Heart left ventricle (tissue), 16 donors: ENCODE data around the gene ATXN1. TPM values are rescaled to one million over a fixed set of nuclear protein-coding genes. Genes with fewer than 3 reads are reported as not detected.

ENCODE experiments used
- ATAC-seq, 4 donors: fragments of 200-7000 bp; cut with Tn5 transposase; one replicate each; pipeline ENCODE4 v1.9.1; 2020 to 2022; ENCODE audit warnings: moderate library complexity in 4 of 4, mild to moderate bottlenecking in 3 of 4, moderate number of reproducible peaks in 1 of 4
- DNase-seq, 5 donors: peaks; one replicate each; pipeline ENCODE4 v3.0.0-alpha.2; 2020
- H3K27ac ChIP-seq, 12 donors: fragments of 200-600 bp; sonication (generic) in 4 of 12; one replicate each; pipeline versions ENCODE4 v1.5.0 to v1.8.0; 2016 to 2022; ENCODE audit warnings: mild to moderate bottlenecking in 2 of 12
- H3K27me3 ChIP-seq, 9 donors: fragments of 200-600 bp; sonication (generic) in 2 of 9; one replicate each; pipeline versions ENCODE4 v1.5.1 to v1.8.0; 2016 to 2022; ENCODE audit warnings: mild to moderate bottlenecking in 3 of 9
- H3K36me3 ChIP-seq, 9 donors: fragments of 200-600 bp; sonication (generic) in 2 of 9; one replicate each; pipeline versions ENCODE4 v1.5.0 to v1.8.0; 2018 to 2022; ENCODE audit warnings: mild to moderate bottlenecking in 2 of 9
- H3K4me1 ChIP-seq, 12 donors: fragments of 200-600 bp; sonication (generic) in 4 of 12; one replicate each; pipeline versions ENCODE4 v1.5.0 to v1.8.0; 2016 to 2022; ENCODE audit warnings: mild to moderate bottlenecking in 3 of 12
- H3K4me3 ChIP-seq, 12 donors: fragments of 200-600 bp; sonication (generic) in 4 of 12; one replicate each; pipeline versions ENCODE4 v1.5.0 to v1.8.0; 2017 to 2022; ENCODE audit warnings: mild to moderate bottlenecking in 9 of 12, moderate library complexity in 4 of 12
- H3K9me3 ChIP-seq, 12 donors: fragments of 200-600 bp; sonication (generic) in 4 of 12; one replicate each; pipeline versions ENCODE4 v1.5.0 to v1.8.0; 2016 to 2022; ENCODE audit warnings: mild to moderate bottlenecking in 1 of 12
- POLR2A ChIP-seq, 2 donors: fragments of 450-650 bp; IDR thresholded peaks; one replicate each; pipeline ENCODE4 v1.6.1; 2017; ENCODE audit warnings: antibody characterized with exemption in 2 of 2, mild to moderate bottlenecking in 2 of 2, moderate library complexity in 2 of 2
- WGBS, 4 donors: extraction: QIAGEN DNeasy Blood & Tissue Kit in 2 of 4; methylation state at CpG; one replicate each; pipeline versions ENCODE4 v1.1.5 to v1.1.7; 2013 to 2018; 5-methylcytosine and 5-hydroxymethylcytosine counted together
- intact Hi-C, 10 donors: fragments of 100-400 bp; cut with DNase I; formaldehyde crosslinking; loops; one replicate each; pipeline versions ENCODE4 v1.11.1 to v1.14.2; 2022
- polyA plus RNA-seq, 2 donors: library from polyadenylated mRNA; stranded (reverse); fragments of 200-250 nt; gene quantifications; one replicate each; pipeline ENCODE4 v1.2.3, GENCODE V29; 2013
- total RNA-seq, 9 donors: library from RNA; depleted of rRNA in 2 of 9; stranded (reverse); fragments of >200 nt in 2 of 9; fragmentation: NEBNext Ultra II Directional in 3 of 9; extraction: Animal tissue kit (Norgen Biotek cat#: 25700) in 3 of 9; gene quantifications; one replicate each; pipeline versions ENCODE4 v1.1.0 to v1.2.4, GENCODE V29; 2016 to 2023
- TF ChIP-seq, protein P1 (sequence below), 12 donors: fragments of 200-600 bp; sonication (generic) in 4 of 12; IDR thresholded peaks; one replicate each; pipeline versions ENCODE4 v1.5.0 to v1.8.0; 2018 to 2022; ENCODE audit warnings: antibody characterized with exemption in 12 of 12, mild to moderate bottlenecking in 5 of 12
- donor health status: ischemic (EF 13 %, LVEDD 7.1; RV severe dilation, severe dysfunction).
- donor health status: healthy with polysubstance abuse.
- donor health status: DM: no; HTN: yes; CAD: no.
- donor health status: DM: no; HTN: no; CAD: no.
- donor health status: ischemic (EF 25% LVEDD 6.9; RV normal size, moderate dysfunction).
- donor health status: ischemic (EF 25% LVEDD 5.7; RV mildly dilated, moderate dysfunction).
- donor health status: healthy.
- donor health status: DM: yes; HTN: yes; CAD: no.
- donor health status: ischemic (EF 35%, LVEDD 5.7; RV mildly dilated, moderate dysfunction).
- donor health status: nonischemic (EF 11% LVEDD 7.7; RV severe dilation, severe dysfunction).
- donor health status: DM: yes; HTN: yes; CAD: no.
- donor health status: PGD.
- donor health status: ischemic (EF 29% LVEDD 5.4; RV normal size, mild dysfunction).
- donor health status: nonischemic (EF 23%, LVEDD 6.1; RV moderate dilation, normal function).

Gene ATXN1
- total and polyA plus RNA-seq, 11 donors: 8.7 to 51.8 (median 36.0) TPM

- H3K4me1 ChIP-seq: peaks cover 0 to 10% (median 2%) of the 10 kb centered on the region in 12 donors
- H3K27ac ChIP-seq: no peak overlapping the region
- peaks cover 0 to 2% (median 0%) of the 10 kb centered on the region in 9 donors for H3K36me3 ChIP-seq
- TF ChIP-seq, protein P1, sequence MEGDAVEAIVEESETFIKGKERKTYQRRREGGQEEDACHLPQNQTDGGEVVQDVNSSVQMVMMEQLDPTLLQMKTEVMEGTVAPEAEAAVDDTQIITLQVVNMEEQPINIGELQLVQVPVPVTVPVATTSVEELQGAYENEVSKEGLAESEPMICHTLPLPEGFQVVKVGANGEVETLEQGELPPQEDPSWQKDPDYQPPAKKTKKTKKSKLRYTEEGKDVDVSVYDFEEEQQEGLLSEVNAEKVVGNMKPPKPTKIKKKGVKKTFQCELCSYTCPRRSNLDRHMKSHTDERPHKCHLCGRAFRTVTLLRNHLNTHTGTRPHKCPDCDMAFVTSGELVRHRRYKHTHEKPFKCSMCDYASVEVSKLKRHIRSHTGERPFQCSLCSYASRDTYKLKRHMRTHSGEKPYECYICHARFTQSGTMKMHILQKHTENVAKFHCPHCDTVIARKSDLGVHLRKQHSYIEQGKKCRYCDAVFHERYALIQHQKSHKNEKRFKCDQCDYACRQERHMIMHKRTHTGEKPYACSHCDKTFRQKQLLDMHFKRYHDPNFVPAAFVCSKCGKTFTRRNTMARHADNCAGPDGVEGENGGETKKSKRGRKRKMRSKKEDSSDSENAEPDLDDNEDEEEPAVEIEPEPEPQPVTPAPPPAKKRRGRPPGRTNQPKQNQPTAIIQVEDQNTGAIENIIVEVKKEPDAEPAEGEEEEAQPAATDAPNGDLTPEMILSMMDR (IDR thresholded peaks at IDR 0.05): no peak
- no peak for TF ChIP-seq POLR2A (IDR thresholded peaks at IDR 0.05)
- ATAC-seq (no peak), DNase-seq (no peak)
- no peaks in the 10 kb centered on the region for H3K9me3 ChIP-seq
- intact Hi-C loops: no loop called here
- no peak overlapping the region for H3K4me3 ChIP-seq
- no peaks in the 10 kb centered on the region for H3K27me3 ChIP-seq
- WGBS, 4 donors: 89 to 100% (median 94%) methylated on average over 1 of the region's 1 CpG
Observed at GRCh38 chr6:16570946-16571345, 190.3 kb downstream of the ATXN1 start.

DNA sequence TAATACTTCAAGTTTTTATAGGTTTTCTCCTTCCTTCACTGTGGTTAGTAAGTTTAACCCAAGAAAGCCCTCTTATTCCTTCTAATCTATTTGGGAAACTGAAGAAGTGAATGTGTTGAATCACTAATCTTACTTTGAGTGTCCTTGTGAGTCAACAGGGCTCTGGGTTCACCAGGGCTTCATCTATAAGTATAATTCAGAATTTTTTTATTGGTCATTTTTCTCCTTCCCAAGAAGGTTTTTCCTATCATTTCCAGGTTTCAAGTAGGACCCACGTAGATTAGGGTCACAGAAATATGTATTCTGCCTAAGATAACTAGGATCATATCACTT, 191.1 kb downstream of the ATXN1 start:
- intact Hi-C loops: no loop called here
- no peaks in the 10 kb centered on the region for H3K27me3 ChIP-seq
- no peak for TF ChIP-seq POLR2A (IDR thresholded peaks at IDR 0.05)
- TF ChIP-seq, protein P1 (IDR thresholded peaks at IDR 0.05): no peak
- DNase-seq (no peak), ATAC-seq (no peak)
- WGBS, 4 donors: 96 to 99% (median 98%) methylated on average over 1 of the region's 1 CpG
- H3K9me3 ChIP-seq: no peaks in the 10 kb centered on the region
- no peak overlapping the region for H3K4me3 ChIP-seq
- peaks cover 0 to 2% (median 0%) of the 10 kb centered on the region in 9 donors for H3K36me3 ChIP-seq
- H3K4me1 ChIP-seq: peaks cover 0 to 10% (median 2%) of the 10 kb centered on the region in 12 donors
- no peak overlapping the region for H3K27ac ChIP-seq

GRCh38 chr6:16568128-16568527, 193.1 kb downstream of the ATXN1 start:
- Histone ChIP-seq H3K4me3 (no peak overlapping the region), H3K9me3 (no peaks in the 10 kb centered on the region), H3K4me1 (peaks cover 0 to 21% (median 6%) of the 10 kb centered on the region in 12 donors), H3K27ac (no peak overlapping the region), H3K27me3 (no peaks in the 10 kb centered on the region), H3K36me3 (peaks cover 0 to 2% (median 0%) of the 10 kb centered on the region in 9 donors)
- TF ChIP-seq POLR2A (IDR thresholded peaks at IDR 0.05): no peak
- TF ChIP-seq, protein P1 (IDR thresholded peaks at IDR 0.05): no peak
- ATAC-seq (no peak), DNase-seq (no peak)
- WGBS, 4 donors: 49 to 60% (median 52%) methylated on average over 5 of the region's 5 CpGs
- intact Hi-C loops: no loop called here

GRCh38 chr6:16567071-16567470, 194.2 kb downstream of the ATXN1 start:
- Histone ChIP-seq H3K4me3 (no peak overlapping the region), H3K4me1 (peaks cover 0 to 21% (median 6%) of the 10 kb centered on the region in 12 donors), H3K27ac (no peak overlapping the region), H3K36me3 (peaks cover 0 to 2% (median 0%) of the 10 kb centered on the region in 9 donors), H3K9me3 (no peaks in the 10 kb centered on the region), H3K27me3 (no peaks in the 10 kb centered on the region)
- 91 to 95% (median 94%) methylated on average over 1 of the region's 1 CpG for WGBS, 4 donors
- TF ChIP-seq POLR2A (IDR thresholded peaks at IDR 0.05): no peak
- TF ChIP-seq, protein P1 (IDR thresholded peaks at IDR 0.05): no peak
- no peak for ATAC-seq
- no peak for DNase-seq
- intact Hi-C loops: no loop called here
